Measurements from ENCODE around the gene RAB3IP.

RAB3IP gene

GRCh38 chr12:69834147-69834546 is 95.5 kb downstream of the RAB3IP start:
- no peak for DNase-seq (ENCODE audit: low read depth)
- TF ChIP-seq CTCF (IDR thresholded peaks at IDR 0.05; ENCODE audit: control insufficient read depth, extremely low read depth, insufficient read depth): no peak
- no peak overlapping the region for H3K4me3 ChIP-seq (ENCODE audit: low read depth, low read length)

GRCh38 chr12:69834576-69834975 is 95.9 kb downstream of the RAB3IP start:
- no peak overlapping the region for H3K4me3 ChIP-seq (ENCODE audit: low read depth, low read length)
- DNase-seq (ENCODE audit: low read depth): no peak
- no peak for TF ChIP-seq CTCF (IDR thresholded peaks at IDR 0.05; ENCODE audit: control insufficient read depth, extremely low read depth, insufficient read depth)

- DNase-seq (ENCODE audit: low read depth): no peak
- no peak overlapping the region for H3K4me3 ChIP-seq (ENCODE audit: low read depth, low read length)
- TF ChIP-seq CTCF (IDR thresholded peaks at IDR 0.05; ENCODE audit: control insufficient read depth, extremely low read depth, insufficient read depth): no peak
These were observed 96.4 kb downstream of the RAB3IP start for GRCh38 chr12:69835081-69835480.

- TF ChIP-seq CTCF (IDR thresholded peaks at IDR 0.05; ENCODE audit: control insufficient read depth, extremely low read depth, insufficient read depth): no peak
- no peak for DNase-seq (ENCODE audit: low read depth)
These were observed 97.4 kb downstream of the RAB3IP start for GRCh38 chr12:69836015-69836414.

GRCh38 chr12:69837191-69837590 is 98.5 kb downstream of the RAB3IP start:
- DNase-seq (ENCODE audit: low read depth): no peak
- no peak overlapping the region for H3K4me3 ChIP-seq (ENCODE audit: low read depth, low read length)
- no peak for TF ChIP-seq CTCF (IDR thresholded peaks at IDR 0.05; ENCODE audit: control insufficient read depth, extremely low read depth, insufficient read depth)

More at GRCh38 chr12:69836015-69836414, 97.4 kb downstream of the RAB3IP start:
- no peak overlapping the region for H3K4me3 ChIP-seq (ENCODE audit: low read depth, low read length)

GRCh38 chr12:69837657-69838415 is 99.2 kb downstream of the RAB3IP start:
- TF ChIP-seq CTCF (IDR thresholded peaks at IDR 0.05; ENCODE audit: control insufficient read depth, extremely low read depth, insufficient read depth): no peak
- H3K4me3 ChIP-seq (ENCODE audit: low read depth, low read length): no peak overlapping the region
- DNase-seq (ENCODE audit: low read depth): no peak

GRCh38 chr12:69840727-69841126 is 102.1 kb downstream of the RAB3IP start:
- no peak for TF ChIP-seq CTCF (IDR thresholded peaks at IDR 0.05; ENCODE audit: control insufficient read depth, extremely low read depth, insufficient read depth)

More at GRCh38 chr12:69840727-69841126, 102.1 kb downstream of the RAB3IP start:
- no peak overlapping the region for H3K4me3 ChIP-seq (ENCODE audit: low read depth, low read length)
- peak; percentile 81 for DNase-seq (ENCODE audit: low read depth)

Measured in LNCaP clone FGC (cell line).